ENCODE data around the gene PTGDR2.

DNA sequence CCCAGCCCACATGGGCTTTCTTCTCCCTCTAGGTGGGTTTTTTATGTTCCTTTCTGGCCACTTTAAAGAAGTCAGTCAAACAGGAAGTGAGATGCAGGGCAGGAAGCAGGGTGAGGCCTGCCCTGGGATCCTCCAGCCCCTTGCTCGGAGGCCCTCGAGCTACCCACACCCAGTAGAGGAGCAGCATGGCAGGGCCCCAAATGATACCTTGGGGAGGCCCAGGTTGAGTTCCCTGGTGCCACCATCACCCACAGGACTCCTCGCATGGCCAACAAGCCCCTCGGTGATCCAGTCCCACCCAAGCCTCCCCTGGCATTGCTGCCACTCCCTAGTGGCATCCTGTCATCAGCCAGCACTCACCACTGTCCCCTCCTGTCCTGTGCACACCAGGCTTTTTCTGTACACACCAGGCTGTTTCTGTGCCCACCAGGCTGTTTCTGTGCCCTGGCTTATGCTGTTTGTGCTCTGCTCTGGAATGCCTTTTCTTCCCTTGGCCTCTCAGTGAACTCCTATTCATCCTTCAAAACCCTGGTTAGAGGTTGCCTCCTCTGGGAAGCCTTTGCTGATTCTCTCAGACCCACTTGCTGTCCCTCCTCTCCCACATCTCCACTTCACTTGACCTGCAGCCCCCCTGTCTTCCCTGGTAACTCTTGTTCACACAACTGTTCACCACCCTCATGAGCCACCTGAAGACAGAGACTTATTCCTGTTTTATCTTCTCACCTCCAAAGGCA lies 3.1 kb upstream of the PTGDR2 start:
- no peak for TF ChIP-seq POLR2A (IDR thresholded peaks at IDR 0.05)
- TF ChIP-seq, protein P1, sequence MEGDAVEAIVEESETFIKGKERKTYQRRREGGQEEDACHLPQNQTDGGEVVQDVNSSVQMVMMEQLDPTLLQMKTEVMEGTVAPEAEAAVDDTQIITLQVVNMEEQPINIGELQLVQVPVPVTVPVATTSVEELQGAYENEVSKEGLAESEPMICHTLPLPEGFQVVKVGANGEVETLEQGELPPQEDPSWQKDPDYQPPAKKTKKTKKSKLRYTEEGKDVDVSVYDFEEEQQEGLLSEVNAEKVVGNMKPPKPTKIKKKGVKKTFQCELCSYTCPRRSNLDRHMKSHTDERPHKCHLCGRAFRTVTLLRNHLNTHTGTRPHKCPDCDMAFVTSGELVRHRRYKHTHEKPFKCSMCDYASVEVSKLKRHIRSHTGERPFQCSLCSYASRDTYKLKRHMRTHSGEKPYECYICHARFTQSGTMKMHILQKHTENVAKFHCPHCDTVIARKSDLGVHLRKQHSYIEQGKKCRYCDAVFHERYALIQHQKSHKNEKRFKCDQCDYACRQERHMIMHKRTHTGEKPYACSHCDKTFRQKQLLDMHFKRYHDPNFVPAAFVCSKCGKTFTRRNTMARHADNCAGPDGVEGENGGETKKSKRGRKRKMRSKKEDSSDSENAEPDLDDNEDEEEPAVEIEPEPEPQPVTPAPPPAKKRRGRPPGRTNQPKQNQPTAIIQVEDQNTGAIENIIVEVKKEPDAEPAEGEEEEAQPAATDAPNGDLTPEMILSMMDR (IDR thresholded peaks at IDR 0.05), result no peak

Data from vagina (tissue), 2 donors.